HG03457 (cell line): Measurements from ENCODE around the gene MGA.

Experiments used
- ATAC-seq: cut with Tn5 transposase; IDR thresholded peaks from one replicate; pipeline ENCODE4 v1.9.1; 2021; ENCODE audit warnings: moderate number of reproducible peaks; ENCODE audit not compliant: unreplicated experiment

MGA gene

GRCh38 chr15:41660235-41661077, at the start of gene MGA:
MGA (plus strand) TSS chr15:41660405.
- peak; percentile 47 for ATAC-seq

- no peak for ATAC-seq
These were observed 39.5 kb upstream of the MGA start for GRCh38 chr15:41620536-41621199.

- ATAC-seq: no peak
These were observed 38.7 kb upstream of the MGA start for GRCh38 chr15:41621200-41622193.

- ATAC-seq: no peak
These were observed 37.3 kb upstream of the MGA start for GRCh38 chr15:41622901-41623300.

- ATAC-seq: no peak
These were observed 33.0 kb upstream of the MGA start for GRCh38 chr15:41627203-41627602.

GRCh38 chr15:41629463-41629862, 30.7 kb upstream of the MGA start:
- no peak for ATAC-seq

- ATAC-seq: no peak
These were observed 30.3 kb upstream of the MGA start for GRCh38 chr15:41629883-41630282.

GRCh38 chr15:41630616-41631217, 29.5 kb upstream of the MGA start:
- ATAC-seq: no peak

GRCh38 chr15:41631880-41632470, 28.2 kb upstream of the MGA start:
- ATAC-seq: no peak

- ATAC-seq: no peak
These were observed 26.6 kb upstream of the MGA start for GRCh38 chr15:41633609-41634008.

GRCh38 chr15:41634072-41634626, 26.1 kb upstream of the MGA start:
- ATAC-seq: no peak

- no peak for ATAC-seq
These were observed 23.1 kb upstream of the MGA start for GRCh38 chr15:41637086-41637485.

GRCh38 chr15:41640985-41641384, 19.2 kb upstream of the MGA start:
- ATAC-seq: no peak

GRCh38 chr15:41647262-41647661, 12.9 kb upstream of the MGA start:
- ATAC-seq: no peak

GRCh38 chr15:41648097-41648496, 12.1 kb upstream of the MGA start:
- no peak for ATAC-seq

GRCh38 chr15:41648770-41649169, 11.4 kb upstream of the MGA start:
- ATAC-seq: no peak

- ATAC-seq: no peak
These were observed 9.4 kb upstream of the MGA start for GRCh38 chr15:41650806-41651205.

- ATAC-seq: no peak
These were observed 8.8 kb upstream of the MGA start for GRCh38 chr15:41651373-41651772.

- no peak for ATAC-seq
These were observed 6.4 kb upstream of the MGA start for GRCh38 chr15:41653760-41654159.

- ATAC-seq: no peak
These were observed 4.5 kb upstream of the MGA start for GRCh38 chr15:41655716-41656115.
